Upper lobe of left lung (tissue), 6 donors: ENCODE data around the gene SOX30. TPM values are rescaled to one million over a fixed set of nuclear protein-coding genes. Genes with fewer than 3 reads are reported as not detected.

Experiments used
- ATAC-seq, 2 donors: fragments of 200-7000 bp; cut with Tn5 transposase; one replicate each; pipeline ENCODE4 v1.9.1; 2022; ENCODE audit warnings: mild to moderate bottlenecking in 2 of 2, moderate library complexity in 2 of 2; ENCODE audit not compliant: low FRiP score in 2 of 2
- DNase-seq, 2 donors: peaks; one replicate each; pipeline ENCODE4 v3.0.0-alpha.2; 2019 to 2020
- H3K27ac ChIP-seq, 4 donors: fragments of 200-600 bp; sonication (generic); one replicate each; pipeline ENCODE4 v1.5.1; 2016 to 2019
- H3K27me3 ChIP-seq, 4 donors: fragments of 200-600 bp; sonication (generic); one replicate each; pipeline ENCODE4 v1.5.1; 2017 to 2019
- H3K36me3 ChIP-seq, 4 donors: fragments of 200-600 bp; sonication (generic); one replicate each; pipeline ENCODE4 v1.5.1; 2016 to 2019
- H3K4me1 ChIP-seq, 4 donors: fragments of 200-600 bp; sonication (generic); one replicate each; pipeline ENCODE4 v1.5.1; 2018 to 2019
- H3K4me3 ChIP-seq, 4 donors: fragments of 200-600 bp; sonication (generic); one replicate each; pipeline ENCODE4 v1.5.1; 2017 to 2019; ENCODE audit warnings: mild to moderate bottlenecking in 2 of 4, moderate library complexity in 1 of 4
- H3K9me3 ChIP-seq, 4 donors: fragments of 200-600 bp; sonication (generic); one replicate each; pipeline ENCODE4 v1.5.1; 2018 to 2019
- CTCF ChIP-seq, 6 experiments: fragments of 450-650 bp in 4 of 6; fragments of 200-600 bp in 2 of 6; sonication (generic) in 2 of 6; IDR thresholded peaks; one replicate each; pipeline ENCODE4 v1.5.1; 2016 to 2019; ENCODE audit warnings: antibody characterized with exemption in 6 of 6
- EP300 ChIP-seq, 4 donors: sonication (generic); formaldehyde crosslinking; IDR thresholded peaks; one replicate each; pipeline ENCODE4 v1.5.1; 2017; ENCODE audit warnings: antibody characterized with exemption in 4 of 4, control low read depth in 2 of 4
- POLR2A ChIP-seq, 4 donors: fragments of 450-650 bp; IDR thresholded peaks; one replicate each; pipeline ENCODE4 v1.5.1; 2016 to 2017; ENCODE audit warnings: antibody characterized with exemption in 4 of 4, mild to moderate bottlenecking in 2 of 4
- POLR2AphosphoS5 ChIP-seq, 2 donors: sonication (generic); formaldehyde crosslinking; IDR thresholded peaks; one replicate each; pipeline ENCODE4 v1.5.1; 2017; ENCODE audit warnings: antibody characterized with exemption in 2 of 2
- WGBS, 2 donors: methylation state at CpG; one replicate each; pipeline ENCODE4 v1.1.5; 2017 to 2018; 5-methylcytosine and 5-hydroxymethylcytosine counted together
- total RNA-seq, 6 donors: library from RNA; depleted of rRNA in 4 of 6; stranded (reverse); fragments of >200 nt in 4 of 6; gene quantifications; one replicate each; pipeline versions ENCODE4 v1.1.0 to v1.2.1, GENCODE V29; 2016 to 2021
- donor health status: DM: no; HTN: no; CAD: no; lungs with moderate emphysema.
- donor health status: DM: no; HTN: yes; CAD: no; lungs with severe emphysema.

The SOX30 gene
- total RNA-seq, 6 donors from 2014 or later: 0.17 TPM; not detected in 5

- Histone ChIP-seq H3K27me3 (no peaks in the 10 kb centered on the region), H3K9me3 (no peaks in the 10 kb centered on the region), H3K4me1 (peaks cover 4 to 24% (median 12%) of the 10 kb centered on the region in 4 donors), H3K27ac (no peak overlapping the region), H3K4me3 (no peak overlapping the region), H3K36me3 (no peaks in the 10 kb centered on the region)
- DNase-seq: no peak
- TF ChIP-seq CTCF (IDR thresholded peaks at IDR 0.05) (no peak), POLR2AphosphoS5 (IDR thresholded peaks at IDR 0.05) (no peak), POLR2A (IDR thresholded peaks at IDR 0.05) (no peak), EP300 (IDR thresholded peaks at IDR 0.05) (no peak)
- no peak for ATAC-seq
These were observed 58.0 kb downstream of the SOX30 start for GRCh38 chr5:157594257-157594656.

- TF ChIP-seq EP300 (IDR thresholded peaks at IDR 0.05) (no peak), POLR2A (IDR thresholded peaks at IDR 0.05) (no peak), POLR2AphosphoS5 (IDR thresholded peaks at IDR 0.05) (no peak), CTCF (IDR thresholded peaks at IDR 0.05) (no peak)
- ATAC-seq: no peak
- peak overlapping the region in 1 of 4 donors; percentile 36 for H3K27ac ChIP-seq
These were observed 59.0 kb downstream of the SOX30 start for GRCh38 chr5:157593052-157593757.

GRCh38 chr5:157592594-157592993 lies 59.6 kb downstream of the SOX30 start:
- no peak for ATAC-seq
- TF ChIP-seq POLR2AphosphoS5 (IDR thresholded peaks at IDR 0.05) (no peak), POLR2A (IDR thresholded peaks at IDR 0.05) (no peak)
- DNase-seq: no peak
- no peaks in the 10 kb centered on the region for H3K27me3 ChIP-seq
- WGBS, 2 donors: 28 to 40% methylated on average over 3 of the region's 3 CpGs
- peak overlapping the region in 3 of 4 donors; percentile 17 to 36 (median 31) for H3K27ac ChIP-seq
- H3K4me1 ChIP-seq: peaks cover 4 to 24% (median 12%) of the 10 kb centered on the region in 4 donors
- H3K9me3 ChIP-seq: no peaks in the 10 kb centered on the region
- H3K4me3 ChIP-seq: no peak overlapping the region
- H3K36me3 ChIP-seq: no peaks in the 10 kb centered on the region

More at GRCh38 chr5:157593052-157593757, 59.0 kb downstream of the SOX30 start:
- no peaks in the 10 kb centered on the region for H3K27me3 ChIP-seq
- peaks cover 4 to 24% (median 12%) of the 10 kb centered on the region in 4 donors for H3K4me1 ChIP-seq
- no peak overlapping the region for H3K4me3 ChIP-seq
- 81 to 85% methylated on average over 6 of the region's 6 CpGs for WGBS, 2 donors
- no peaks in the 10 kb centered on the region for H3K36me3 ChIP-seq
- no peak for DNase-seq
- no peaks in the 10 kb centered on the region for H3K9me3 ChIP-seq

GRCh38 chr5:157590478-157590877 lies 61.8 kb downstream of the SOX30 start:
- H3K9me3 ChIP-seq: no peaks in the 10 kb centered on the region
- TF ChIP-seq POLR2A (IDR thresholded peaks at IDR 0.05) (no peak), POLR2AphosphoS5 (IDR thresholded peaks at IDR 0.05) (no peak), EP300 (IDR thresholded peaks at IDR 0.05) (no peak), CTCF (IDR thresholded peaks at IDR 0.05) (no peak)

GRCh38 chr5:157584628-157585027 lies 67.6 kb downstream of the SOX30 start:
- WGBS, 2 donors: 82 to 90% methylated on average over 1 of the region's 1 CpG
- TF ChIP-seq EP300 (IDR thresholded peaks at IDR 0.05): no peak
- no peak for TF ChIP-seq CTCF (IDR thresholded peaks at IDR 0.05)
- no peak for TF ChIP-seq POLR2AphosphoS5 (IDR thresholded peaks at IDR 0.05)
- TF ChIP-seq POLR2A (IDR thresholded peaks at IDR 0.05): no peak
- Histone ChIP-seq H3K27me3 (no peaks in the 10 kb centered on the region), H3K36me3 (no peaks in the 10 kb centered on the region), H3K4me1 (no peaks in the 10 kb centered on the region), H3K27ac (no peak overlapping the region), H3K4me3 (no peak overlapping the region), H3K9me3 (no peaks in the 10 kb centered on the region)
- DNase-seq (no peak), ATAC-seq (no peak)

More at GRCh38 chr5:157590478-157590877, 61.8 kb downstream of the SOX30 start:
- Histone ChIP-seq H3K4me1 (peaks cover 4 to 17% (median 12%) of the 10 kb centered on the region in 4 donors), H3K27me3 (no peaks in the 10 kb centered on the region), H3K36me3 (no peaks in the 10 kb centered on the region), H3K27ac (no peak overlapping the region), H3K4me3 (no peak overlapping the region)
- no peak for DNase-seq
- ATAC-seq: no peak
